Neural progenitor cell (in vitro differentiated cells): ENCODE data around the gene CEBPB.

ENCODE experiments used
- CTCF ChIP-seq: fragments of 200-600 bp; sonication (generic); IDR thresholded peaks from 2 replicates; pipeline ENCODE4 v1.5.1; 2017; ENCODE audit warnings: antibody characterized with exemption, mild to moderate bottlenecking
- EZH2phosphoT487 ChIP-seq: fragments of 200-600 bp; sonication (generic); IDR thresholded peaks from 2 replicates; pipeline ENCODE4 v1.6.1; 2017; ENCODE audit warnings: antibody characterized with exemption

GRCh38 chr20:50163570-50164317, 26.9 kb upstream of the CEBPB start:
- TF ChIP-seq CTCF (no peak), EZH2phosphoT487 (no peak)
